ENCODE data around the gene ITGB1BP1.

The ITGB1BP1 gene

DNA sequence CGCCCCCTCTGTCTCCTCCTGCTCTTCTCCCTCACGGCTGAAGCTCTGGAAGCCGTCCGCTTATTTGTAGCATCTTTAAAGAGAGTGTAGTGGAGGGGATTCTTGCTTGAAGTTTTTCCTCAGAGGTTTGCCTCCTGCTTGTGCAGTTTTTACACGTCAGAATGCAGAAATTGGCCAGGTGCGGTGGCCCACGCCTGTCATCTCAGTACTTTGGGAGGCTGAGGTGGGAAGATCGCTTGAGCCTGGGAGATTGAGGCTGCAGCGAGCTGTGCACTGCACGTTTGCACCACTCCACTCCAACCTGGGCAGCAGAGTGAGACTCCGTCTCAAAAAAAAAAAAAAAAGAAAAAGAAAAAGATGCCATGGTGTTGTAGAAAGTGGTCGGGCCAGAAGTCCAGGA, 69.0 kb downstream of the ITGB1BP1 start:
- Histone ChIP-seq H3K9me3 (replicated peaks; ENCODE audit: insufficient read depth, low read length) (no peaks in the 10 kb centered on the region), H3K4me2 (ENCODE audit: low read depth, low read length) (no peak overlapping the region), H3K79me2 (ENCODE audit: low read length) (no peaks in the 10 kb centered on the region), H3K4me1 (ENCODE audit: low read length) (no peaks in the 10 kb centered on the region), H3K9me2 (replicated peaks; ENCODE audit: insufficient read depth, low read length) (no peaks in the 10 kb centered on the region), H3K36me3 (replicated peaks; ENCODE audit: insufficient read depth, low read length) (no peaks in the 10 kb centered on the region), H3K9ac (ENCODE audit: low read length) (no peak overlapping the region), H3K27ac (ENCODE audit: low read length) (no peak overlapping the region), H3F3A (ENCODE audit: insufficient read depth, low read length) (no peaks in the 10 kb centered on the region), H3K27me3 (replicated peaks; ENCODE audit: insufficient read depth, low read length) (no peaks in the 10 kb centered on the region), H4K20me1 (ENCODE audit: insufficient read depth, low read length) (no peaks in the 10 kb centered on the region), H2AFZ (ENCODE audit: low read length) (no peak overlapping the region), H3K4me3 (ENCODE audit: low read length) (no peak overlapping the region)
- no peak for DNase-seq
- TF ChIP-seq, protein P1, sequence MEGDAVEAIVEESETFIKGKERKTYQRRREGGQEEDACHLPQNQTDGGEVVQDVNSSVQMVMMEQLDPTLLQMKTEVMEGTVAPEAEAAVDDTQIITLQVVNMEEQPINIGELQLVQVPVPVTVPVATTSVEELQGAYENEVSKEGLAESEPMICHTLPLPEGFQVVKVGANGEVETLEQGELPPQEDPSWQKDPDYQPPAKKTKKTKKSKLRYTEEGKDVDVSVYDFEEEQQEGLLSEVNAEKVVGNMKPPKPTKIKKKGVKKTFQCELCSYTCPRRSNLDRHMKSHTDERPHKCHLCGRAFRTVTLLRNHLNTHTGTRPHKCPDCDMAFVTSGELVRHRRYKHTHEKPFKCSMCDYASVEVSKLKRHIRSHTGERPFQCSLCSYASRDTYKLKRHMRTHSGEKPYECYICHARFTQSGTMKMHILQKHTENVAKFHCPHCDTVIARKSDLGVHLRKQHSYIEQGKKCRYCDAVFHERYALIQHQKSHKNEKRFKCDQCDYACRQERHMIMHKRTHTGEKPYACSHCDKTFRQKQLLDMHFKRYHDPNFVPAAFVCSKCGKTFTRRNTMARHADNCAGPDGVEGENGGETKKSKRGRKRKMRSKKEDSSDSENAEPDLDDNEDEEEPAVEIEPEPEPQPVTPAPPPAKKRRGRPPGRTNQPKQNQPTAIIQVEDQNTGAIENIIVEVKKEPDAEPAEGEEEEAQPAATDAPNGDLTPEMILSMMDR (IDR thresholded peaks at IDR 0.05; ENCODE audit: low read length), result no peak
- TF ChIP-seq EZH2 (optimal IDR thresholded peaks at IDR 0.05; ENCODE audit: low read depth, low read length) (no peak), EZH2phosphoT487 (IDR thresholded peaks at IDR 0.05; ENCODE audit: low read length) (no peak)

Data from MM.1S (cell line).